PFSK-1 (cell line): ENCODE measurements around the gene MS4A18.

Experiments used
- FOXP2 ChIP-seq: optimal IDR thresholded peaks from 2 replicates; pipeline ENCODE3; 2011; ENCODE audit warnings: borderline replicate concordance, control low read depth, inconsistent platforms; ENCODE audit not compliant: insufficient read depth; ENCODE audit errors: extremely low read length, extremely low read depth
- POLR2AphosphoS5 ChIP-seq: IDR thresholded peaks from 2 replicates; pipeline ENCODE4 v1.6.1; 2012; ENCODE audit warnings: low read depth, mild to moderate bottlenecking, control low read depth, low read length, moderate library complexity
- REST ChIP-seq, 2 experiments: IDR thresholded peaks; 2 replicates each; pipeline versions ENCODE4 v1.6.1 to v1.8.0; 2011 to 2012; ENCODE audit warnings: low read depth in 2 of 2, low read length in 2 of 2, control low read depth in 1 of 2, inconsistent platforms in 1 of 2, mild to moderate bottlenecking in 1 of 2, moderate library complexity in 1 of 2; ENCODE audit not compliant: insufficient read depth in 1 of 2
- SIN3A ChIP-seq: IDR thresholded peaks from 2 replicates; pipeline ENCODE4 v1.6.1; 2012; ENCODE audit warnings: mild to moderate bottlenecking, low read length, moderate library complexity, borderline replicate concordance; ENCODE audit not compliant: insufficient read depth
- TAF1 ChIP-seq: IDR thresholded peaks from 2 replicates; pipeline ENCODE4 v1.6.1; 2012; ENCODE audit warnings: low read length, control low read depth, borderline replicate concordance; ENCODE audit not compliant: insufficient read depth

MS4A18 gene

GRCh38 chr11:60757231-60757800 lies 32.8 kb downstream of the MS4A18 start:
- no peak for TF ChIP-seq FOXP2
- TF ChIP-seq POLR2AphosphoS5, result no peak
- no peak for TF ChIP-seq REST (IDR thresholded peaks at IDR 0.05; ENCODE audit: insufficient read depth in 1 of 2, low read depth in 2 of 2, low read length in 2 of 2)
- no peak for TF ChIP-seq TAF1
- no peak for TF ChIP-seq SIN3A

GRCh38 chr11:60761436-60762190 lies 37.1 kb downstream of the MS4A18 start:
- TF ChIP-seq TAF1 (no peak), FOXP2 (no peak), POLR2AphosphoS5 (no peak), SIN3A (no peak), REST (IDR thresholded peaks at IDR 0.05; ENCODE audit: insufficient read depth in 1 of 2, low read depth in 2 of 2, low read length in 2 of 2) (no peak)

GRCh38 chr11:60762851-60763691 lies 38.6 kb downstream of the MS4A18 start:
- TF ChIP-seq FOXP2 (no peak), POLR2AphosphoS5 (no peak), REST (IDR thresholded peaks at IDR 0.05; ENCODE audit: insufficient read depth in 1 of 2, low read depth in 2 of 2, low read length in 2 of 2) (no peak)

- TF ChIP-seq FOXP2 (no peak), REST (IDR thresholded peaks at IDR 0.05; ENCODE audit: insufficient read depth in 1 of 2, low read depth in 2 of 2, low read length in 2 of 2) (no peak), POLR2AphosphoS5 (no peak), TAF1 (no peak), SIN3A (no peak)
Measured at GRCh38 chr11:60763692-60764369, 39.3 kb downstream of the MS4A18 start.
